OCI-LY3 (cell line): ENCODE measurements around the gene BMPR1B.

Source experiments
- H2AFZ ChIP-seq: fragments of 200-600, 300-600 bp; shearing (Covaris generic); 2 replicates; pipeline ENCODE4 v1.6.0; 2014; ENCODE audit warnings: antibody characterized with exemption, low read depth, low read length
- H3K27ac ChIP-seq: fragments of 200-600, 300-600 bp; sonication (generic); 2 replicates; pipeline ENCODE4 v1.5.1; 2014; ENCODE audit warnings: mild to moderate bottlenecking, low read length, moderate library complexity, mixed read lengths
- H3K27me3 ChIP-seq: fragments of 200-600, 300-600 bp; sonication (generic); 2 replicates; pipeline ENCODE4 v1.6.1; 2014; ENCODE audit warnings: low read depth, low read length, mixed read lengths
- H3K36me3 ChIP-seq: fragments of 200-600, 300-600 bp; sonication (generic); replicated peaks from 2 replicates; pipeline ENCODE3; 2014; ENCODE audit warnings: low read depth, low read length, mixed read lengths
- H3K4me1 ChIP-seq: fragments of 300-600, 200-600 bp; sonication (generic); 2 replicates; pipeline ENCODE4 v1.6.1; 2014; ENCODE audit warnings: low read length, mixed read lengths
- H3K4me2 ChIP-seq: fragments of 200-600, 300-600 bp; sonication (generic); 2 replicates; pipeline ENCODE4 v1.6.1; 2014; ENCODE audit warnings: low read length, mixed read lengths
- H3K4me3 ChIP-seq: fragments of 300-600, 200-600 bp; sonication (generic); 2 replicates; pipeline ENCODE4 v1.5.1; 2014; ENCODE audit warnings: antibody characterized with exemption, mild to moderate bottlenecking, low read length, moderate library complexity
- H3K79me2 ChIP-seq: fragments of 300-600, 200-600 bp; shearing (Covaris generic); 2 replicates; pipeline ENCODE4 v1.6.1; 2014; ENCODE audit warnings: mild to moderate bottlenecking, low read length, mixed read lengths
- H3K9ac ChIP-seq: fragments of 300-600, 200-600 bp; shearing (Covaris generic); 2 replicates; pipeline ENCODE4 v1.6.0; 2014; ENCODE audit warnings: mild to moderate bottlenecking, low read length, moderate library complexity
- H3K9me3 ChIP-seq: fragments of 200-600, 300-600 bp; shearing (Covaris generic); 2 replicates; pipeline ENCODE4 v1.6.1; 2014; ENCODE audit warnings: low read length, mixed read lengths; ENCODE audit not compliant: insufficient read depth
- H4K20me1 ChIP-seq: fragments of 200-600, 300-600 bp; sonication (generic); 2 replicates; pipeline ENCODE4 v1.6.1; 2016; ENCODE audit warnings: low read length, mixed read lengths; ENCODE audit not compliant: insufficient read depth
- CTCF ChIP-seq: fragments of 200-600, 300-600 bp; sonication (generic); IDR thresholded peaks from 2 replicates; pipeline ENCODE4 v1.5.1; 2014; ENCODE audit warnings: antibody characterized with exemption, low read length, low read depth
- EZH2phosphoT487 ChIP-seq: fragments of 200-600 bp; shearing (Covaris generic); IDR thresholded peaks from 2 replicates; pipeline ENCODE4 v1.6.1; 2018; ENCODE audit warnings: antibody characterized with exemption, mixed run types, low read depth

The BMPR1B gene

GRCh38 chr4:95142932-95143331, 385.2 kb downstream of the BMPR1B start:
- Histone ChIP-seq H3K9me3 (no peaks in the 10 kb centered on the region), H3K27ac (no peak overlapping the region), H2AFZ (no peak overlapping the region), H3K4me3 (no peak overlapping the region), H4K20me1 (no peaks in the 10 kb centered on the region), H3K79me2 (no peaks in the 10 kb centered on the region), H3K4me1 (no peaks in the 10 kb centered on the region), H3K4me2 (no peak overlapping the region), H3K36me3 (no peaks in the 10 kb centered on the region), H3K27me3 (no peaks in the 10 kb centered on the region), H3K9ac (no peak overlapping the region)
- TF ChIP-seq CTCF (no peak), EZH2phosphoT487 (no peak)

- Histone ChIP-seq H3K4me2 (no peak overlapping the region), H3K4me1 (no peaks in the 10 kb centered on the region), H3K36me3 (no peaks in the 10 kb centered on the region), H2AFZ (no peak overlapping the region), H3K9me3 (no peaks in the 10 kb centered on the region), H4K20me1 (no peaks in the 10 kb centered on the region), H3K9ac (no peak overlapping the region), H3K79me2 (no peaks in the 10 kb centered on the region), H3K27me3 (peaks cover 9% of the 10 kb centered on the region; the same call in 1 of the 2 replicates), H3K4me3 (no peak overlapping the region), H3K27ac (no peak overlapping the region)
- TF ChIP-seq CTCF, result no peak
- no peak for TF ChIP-seq EZH2phosphoT487
Measured at GRCh38 chr4:95151255-95151654, 393.5 kb downstream of the BMPR1B start.

- peaks cover 9% of the 10 kb centered on the region; the same call in 1 of the 2 replicates for H3K27me3 ChIP-seq
- H3K4me1 ChIP-seq, result no peaks in the 10 kb centered on the region
- H3K36me3 ChIP-seq, result no peaks in the 10 kb centered on the region
- no peaks in the 10 kb centered on the region for H3K9me3 ChIP-seq
- no peak overlapping the region for H2AFZ ChIP-seq
- no peak overlapping the region for H3K4me2 ChIP-seq
- no peak overlapping the region for H3K4me3 ChIP-seq
- no peaks in the 10 kb centered on the region for H4K20me1 ChIP-seq
- no peak overlapping the region for H3K9ac ChIP-seq
- TF ChIP-seq EZH2phosphoT487 (no peak), CTCF (no peak)
- H3K79me2 ChIP-seq, result no peaks in the 10 kb centered on the region
- no peak overlapping the region for H3K27ac ChIP-seq
Measured at GRCh38 chr4:95153182-95153581, 395.4 kb downstream of the BMPR1B start.

GRCh38 chr4:95155759-95156451, 398.1 kb downstream of the BMPR1B start:
- H3K9ac ChIP-seq, result no peak overlapping the region
- no peak overlapping the region for H3K27ac ChIP-seq
- no peaks in the 10 kb centered on the region for H3K79me2 ChIP-seq
- H3K4me1 ChIP-seq, result no peaks in the 10 kb centered on the region
- peaks cover 9% of the 10 kb centered on the region; the same call in 1 of the 2 replicates for H3K27me3 ChIP-seq
- no peaks in the 10 kb centered on the region for H3K36me3 ChIP-seq
- H3K4me2 ChIP-seq, result peak overlapping the region; percentile 43
- TF ChIP-seq EZH2phosphoT487 (no peak), CTCF (peak; percentile 69)
- H3K9me3 ChIP-seq, result no peaks in the 10 kb centered on the region
- no peaks in the 10 kb centered on the region for H4K20me1 ChIP-seq
- peak overlapping the region; percentile 34; the same call in 1 of the 2 replicates for H3K4me3 ChIP-seq
- H2AFZ ChIP-seq, result no peak overlapping the region
